ENCODE measurements around the gene DEDD.

Gene DEDD

GRCh38 chr1:161132410-161133219, at the start of gene DEDD:
Gene DEDD (minus strand): TSS chr1:161132667. CDS start chr1:161124462, 8,205 bp downstream.
- peak; percentile 88 to 94 for DNase-seq

- peak; percentile 43 to 71 for DNase-seq
These were observed 49.7 kb upstream of the DEDD start for GRCh38 chr1:161182214-161182613.

GRCh38 chr1:161180639-161181038, 48.2 kb upstream of the DEDD start:
- no peak for DNase-seq

GRCh38 chr1:161179698-161180097, 47.2 kb upstream of the DEDD start:
- no peak for DNase-seq

GRCh38 chr1:161177936-161178244, 45.4 kb upstream of the DEDD start:
- no peak for DNase-seq

GRCh38 chr1:161177112-161177935, 44.9 kb upstream of the DEDD start, which contains the start of gene B4GALT3:
Gene B4GALT3 (minus strand): TSS chr1:161177507. CDS start chr1:161176060, 1,447 bp downstream.
- peak; percentile 92 to 99 for DNase-seq

- no peak for DNase-seq
These were observed 44.1 kb upstream of the DEDD start for GRCh38 chr1:161176468-161177111.

GRCh38 chr1:161175771-161176453, 43.4 kb upstream of the DEDD start:
- DNase-seq = no peak

- no peak for DNase-seq
These were observed 42.4 kb upstream of the DEDD start for GRCh38 chr1:161174911-161175310.

GRCh38 chr1:161173711-161174110, 41.2 kb upstream of the DEDD start:
- no peak for DNase-seq

- no peak for DNase-seq
These were observed 40.4 kb upstream of the DEDD start for GRCh38 chr1:161172776-161173376.

GRCh38 chr1:161172349-161172748, 39.9 kb upstream of the DEDD start:
- no peak for DNase-seq

- DNase-seq = no peak
These were observed 39.2 kb upstream of the DEDD start for GRCh38 chr1:161171696-161172095.

GRCh38 chr1:161171191-161171590, 38.7 kb upstream of the DEDD start:
- DNase-seq = no peak

- DNase-seq = no peak
These were observed 36.4 kb upstream of the DEDD start for GRCh38 chr1:161168906-161169305.

GRCh38 chr1:161166669-161167548, 34.4 kb upstream of the DEDD start:
- DNase-seq = no peak

- DNase-seq = peak; percentile 80 to 89
These were observed 33.5 kb upstream of the DEDD start, which contains the start of gene PPOX for GRCh38 chr1:161165742-161166668. Gene PPOX (plus strand): TSS chr1:161166426. CDS start chr1:161166848, 422 bp downstream.

GRCh38 chr1:161164901-161165610, 32.6 kb upstream of the DEDD start:
- no peak for DNase-seq

- no peak for DNase-seq
These were observed 31.3 kb upstream of the DEDD start for GRCh38 chr1:161163793-161164192.

Measured in stimulated activated CD4-positive, alpha-beta T cell treated with anti-CD3 and anti-CD28 coated beads, Interleukin-4, amount 100 ng/mL, for 4 hours (primary cell).